ENCODE data around the gene ADAMTS2. TPM values are rescaled to one million over a fixed set of nuclear protein-coding genes. Genes with fewer than 3 reads are reported as not detected.
"Not testable (repeated sequence)": the region's sequence is repeated elsewhere in the genome, so short reads cannot be mapped to it uniquely, and the experiment has no call there.

The ADAMTS2 gene
- polyA plus RNA-seq, 1 donor = 5.9 TPM

DNA sequence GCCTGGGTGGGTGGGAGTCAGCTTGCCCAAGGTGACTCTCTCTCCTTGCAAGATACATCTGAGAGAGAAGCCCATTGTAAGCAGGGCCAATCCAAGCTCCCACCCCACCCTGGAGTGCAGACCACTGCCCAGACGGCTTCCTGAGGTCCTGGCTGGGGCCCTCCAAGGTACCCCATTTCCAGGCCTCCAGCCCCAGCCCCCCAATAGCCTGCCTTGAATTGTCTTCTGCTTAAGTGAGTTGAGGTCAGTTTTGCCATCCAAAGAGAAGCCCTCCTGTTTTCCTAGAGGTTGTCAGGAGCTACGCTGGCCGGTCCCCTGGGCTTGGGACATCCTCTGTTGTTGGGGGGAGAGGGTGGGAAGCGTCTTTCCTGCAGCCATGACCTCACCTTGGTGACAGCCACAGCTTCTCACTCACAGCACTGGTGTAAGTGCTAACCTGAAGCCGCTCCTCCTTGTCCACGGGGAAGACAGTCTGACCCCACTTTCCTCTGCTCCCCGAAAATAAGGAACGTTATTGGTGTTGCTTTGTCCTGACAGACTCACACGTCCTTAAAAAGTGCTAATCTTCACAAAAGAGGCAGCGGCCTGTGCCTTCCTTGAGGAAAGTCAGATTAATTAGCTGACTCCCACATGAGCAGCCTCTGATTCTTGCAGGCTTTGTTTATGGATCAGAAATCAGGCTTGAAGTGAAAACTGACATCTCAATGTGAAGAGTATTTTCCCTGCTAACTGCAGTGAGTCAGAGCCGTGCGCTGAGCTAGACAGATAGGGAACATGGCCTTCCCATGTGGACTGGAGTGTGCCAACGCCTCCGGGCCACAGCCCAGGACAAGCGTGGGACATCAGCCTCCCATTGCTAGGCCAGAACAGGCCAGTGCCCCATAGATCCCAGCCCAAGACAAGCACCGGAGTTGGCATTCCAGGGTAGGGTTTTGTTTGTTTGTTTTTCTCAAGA is 52.3 kb downstream of the ADAMTS2 start:
- H3K27me3 ChIP-seq (ENCODE audit: control insufficient read depth, insufficient read depth, low read length) = no peaks in the 10 kb centered on the region
- no CpG with 5 or more reads among the region's 16 CpGs for WGBS (ENCODE audit: insufficient coverage, low lambda C conversion rate)
- DNase-seq = no peak

DNA sequence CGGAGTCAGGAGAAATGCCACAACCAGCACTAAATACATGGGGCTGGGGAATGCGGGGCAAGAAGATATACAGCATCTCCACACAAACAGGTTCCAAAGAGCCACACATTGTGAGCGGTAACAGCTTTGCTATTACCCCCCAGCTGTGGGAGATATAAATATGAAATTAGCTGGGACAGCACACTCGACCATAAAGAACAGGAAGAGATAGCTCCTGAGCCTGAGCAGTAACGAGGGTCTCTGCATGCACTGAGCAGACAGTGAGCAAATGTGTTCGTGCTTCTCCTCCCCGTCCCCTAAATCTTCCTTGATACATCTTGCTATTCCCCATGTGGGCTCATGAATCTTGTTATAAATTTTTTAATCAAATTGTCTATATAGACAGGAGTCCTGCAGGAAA is 53.1 kb downstream of the ADAMTS2 start:
- Histone ChIP-seq H3K27ac (ENCODE audit: low read length) (no peak overlapping the region), H3K27me3 (ENCODE audit: control insufficient read depth, insufficient read depth, low read length) (no peaks in the 10 kb centered on the region), H3K36me3 (ENCODE audit: control insufficient read depth, insufficient read depth, low read length) (no peaks in the 10 kb centered on the region), H3K9me3 (ENCODE audit: control insufficient read depth, low read depth, low read length) (no peaks in the 10 kb centered on the region), H3K4me3 (ENCODE audit: low read length) (no peak overlapping the region), H3K4me1 (ENCODE audit: control insufficient read depth, insufficient read depth, low read length) (no peaks in the 10 kb centered on the region)
- WGBS (ENCODE audit: insufficient coverage, low lambda C conversion rate) = no CpG with 5 or more reads among the region's 7 CpGs
- no peak for DNase-seq

More for the DNA sequence above, 52.3 kb downstream of the ADAMTS2 start:
- no peaks in the 10 kb centered on the region for H3K36me3 ChIP-seq (ENCODE audit: control insufficient read depth, insufficient read depth, low read length)
- no peaks in the 10 kb centered on the region for H3K9me3 ChIP-seq (ENCODE audit: control insufficient read depth, low read depth, low read length)
- H3K4me1 ChIP-seq (ENCODE audit: control insufficient read depth, insufficient read depth, low read length) = no peaks in the 10 kb centered on the region
- H3K27ac ChIP-seq (ENCODE audit: low read length) = no peak overlapping the region
- H3K4me3 ChIP-seq (ENCODE audit: low read length) = no peak overlapping the region

DNA sequence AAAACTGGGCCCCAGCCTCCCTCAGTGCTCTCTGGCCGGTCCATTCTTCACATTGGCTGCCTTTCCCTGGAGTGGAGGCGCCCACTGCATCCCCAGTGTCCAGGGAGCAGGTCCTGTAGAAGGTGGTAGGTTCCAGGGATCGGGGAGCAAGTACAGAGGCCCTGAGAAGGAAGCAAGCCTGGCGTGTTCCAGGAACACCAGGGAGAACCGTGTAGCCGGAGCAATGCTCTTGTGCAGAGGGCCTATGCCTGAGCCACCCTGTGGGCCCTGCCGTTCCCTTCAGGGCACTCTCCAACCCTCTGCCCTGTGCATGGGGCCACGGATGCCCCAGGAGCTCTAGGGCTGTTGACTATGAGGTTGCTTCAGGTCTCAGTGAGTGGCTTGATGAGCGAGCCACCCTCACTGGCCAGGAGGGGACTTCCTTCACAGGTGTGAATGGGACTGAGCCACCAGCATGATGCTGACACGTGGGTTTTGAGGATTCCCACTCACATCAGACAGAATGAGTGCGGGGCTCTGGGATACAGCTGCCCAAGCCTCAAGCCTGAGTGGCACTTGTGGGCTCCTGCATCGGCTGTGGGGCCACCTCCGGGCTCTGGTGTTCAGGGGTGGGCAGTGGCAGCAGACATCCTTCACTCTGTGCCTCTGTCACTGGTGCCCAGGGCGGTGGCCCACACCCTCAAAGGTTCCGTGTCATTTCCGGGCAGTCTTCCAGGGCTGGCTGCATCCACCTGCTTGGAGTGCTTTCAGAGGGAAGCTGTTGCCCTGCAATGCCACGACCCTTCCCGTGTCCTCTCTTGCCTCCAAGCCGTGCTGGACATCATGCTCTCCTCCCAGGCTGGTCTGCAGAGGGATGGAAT is 54.4 kb downstream of the ADAMTS2 start:
- no peaks in the 10 kb centered on the region for H3K4me1 ChIP-seq (ENCODE audit: control insufficient read depth, insufficient read depth, low read length)
- no peak overlapping the region for H3K27ac ChIP-seq (ENCODE audit: low read length)
- H3K27me3 ChIP-seq (ENCODE audit: control insufficient read depth, insufficient read depth, low read length) = no peaks in the 10 kb centered on the region
- no peaks in the 10 kb centered on the region for H3K36me3 ChIP-seq (ENCODE audit: control insufficient read depth, insufficient read depth, low read length)
- no peak for DNase-seq
- no peaks in the 10 kb centered on the region for H3K9me3 ChIP-seq (ENCODE audit: control insufficient read depth, low read depth, low read length)
- no peak overlapping the region for H3K4me3 ChIP-seq (ENCODE audit: low read length)
- no CpG with 5 or more reads among the region's 19 CpGs for WGBS (ENCODE audit: insufficient coverage, low lambda C conversion rate)

DNA sequence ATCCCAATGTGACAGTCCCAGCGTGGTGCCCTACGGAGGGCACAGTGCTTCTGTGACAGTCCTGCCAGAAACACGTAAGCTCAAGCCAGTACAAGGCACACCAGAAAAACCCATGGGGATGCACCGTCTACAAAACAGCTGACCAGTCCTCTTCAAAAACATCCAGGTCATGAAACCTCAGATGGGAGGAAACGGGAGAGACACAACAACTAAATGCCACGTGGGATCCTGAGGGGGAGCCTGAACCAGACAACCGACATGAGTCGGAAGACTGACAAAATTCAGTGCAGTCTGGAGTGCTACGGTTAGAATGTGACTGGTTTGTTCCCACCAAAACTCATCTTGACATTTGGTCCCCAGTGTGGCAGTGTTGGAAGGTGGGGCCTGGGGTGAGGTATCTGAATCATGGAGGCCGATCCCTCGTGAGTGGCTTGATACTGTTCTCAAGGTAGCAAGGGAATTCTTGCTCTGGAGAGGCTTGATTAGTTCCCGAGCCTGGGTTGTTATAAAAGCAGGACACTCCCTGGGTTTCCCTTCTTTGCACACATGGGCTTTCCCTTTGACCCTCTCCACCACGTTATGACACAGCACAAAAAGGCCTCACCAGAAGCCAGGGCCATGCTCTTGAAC is 55.4 kb downstream of the ADAMTS2 start:
- no CpG with 5 or more reads among the region's 13 CpGs for WGBS (ENCODE audit: insufficient coverage, low lambda C conversion rate)
- no peak for DNase-seq
- Histone ChIP-seq H3K27me3 (ENCODE audit: control insufficient read depth, insufficient read depth, low read length) (no peaks in the 10 kb centered on the region), H3K9me3 (ENCODE audit: control insufficient read depth, low read depth, low read length) (no peaks in the 10 kb centered on the region), H3K4me3 (ENCODE audit: low read length) (no peak overlapping the region), H3K4me1 (ENCODE audit: control insufficient read depth, insufficient read depth, low read length) (no peaks in the 10 kb centered on the region), H3K27ac (ENCODE audit: low read length) (no peak overlapping the region), H3K36me3 (ENCODE audit: control insufficient read depth, insufficient read depth, low read length) (no peaks in the 10 kb centered on the region)

DNA sequence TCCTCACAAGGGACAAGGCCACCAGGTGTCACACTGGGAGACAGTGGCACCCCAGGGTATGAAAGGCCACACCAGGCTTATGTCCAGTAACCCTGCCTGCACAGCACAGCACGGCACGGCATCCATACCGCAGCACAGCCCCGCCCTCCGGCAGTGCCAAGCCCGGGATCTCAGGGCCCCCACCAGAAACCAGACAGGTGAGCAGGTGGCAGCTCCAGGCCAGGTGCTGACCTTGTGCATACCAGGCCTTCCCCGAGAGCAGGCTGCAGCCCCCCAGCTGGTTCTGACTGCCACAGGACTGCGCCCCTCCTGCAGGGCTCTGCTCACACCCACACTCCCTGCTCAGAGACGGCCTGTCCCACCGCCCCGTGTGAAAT is 56.5 kb downstream of the ADAMTS2 start:
- DNase-seq = no peak
- no peak overlapping the region for H3K27ac ChIP-seq (ENCODE audit: low read length)

DNA sequence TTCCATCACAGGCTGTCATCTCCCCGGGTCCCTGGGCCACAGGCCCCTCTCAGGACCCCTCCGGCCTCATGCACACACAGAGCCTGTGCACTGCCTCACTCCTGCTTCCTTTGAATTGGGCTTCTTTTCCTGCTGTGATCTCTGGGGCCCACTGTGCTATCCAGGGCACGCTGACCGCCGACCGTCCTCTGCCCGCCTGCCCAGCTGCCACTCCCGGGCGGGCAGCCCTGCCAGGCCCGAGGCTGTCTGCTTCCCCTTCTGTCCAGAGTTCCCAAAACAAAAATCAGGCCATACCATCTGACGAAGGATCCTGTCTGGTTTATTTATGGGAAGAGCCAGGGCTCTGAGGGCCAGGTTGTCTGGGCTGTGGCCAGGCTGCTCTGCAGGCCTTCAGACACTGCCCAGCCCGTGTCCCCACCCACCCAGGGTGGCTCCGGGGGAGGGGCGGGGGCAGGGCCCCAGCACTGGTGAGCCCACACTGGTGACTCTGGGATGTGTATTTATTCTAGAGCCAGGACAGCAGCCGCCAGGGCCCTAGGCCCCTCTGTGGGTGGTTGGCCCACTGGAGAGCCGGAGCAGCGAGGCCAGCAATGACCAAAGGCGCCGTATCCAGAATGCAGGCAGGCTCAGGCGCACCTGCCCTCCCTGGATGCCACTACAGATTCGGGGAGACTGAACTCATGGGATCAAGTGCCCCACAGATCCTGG is 57.0 kb downstream of the ADAMTS2 start:
- no peak overlapping the region for H3K27ac ChIP-seq (ENCODE audit: low read length)
- H3K9me3 ChIP-seq (ENCODE audit: control insufficient read depth, low read depth, low read length) = no peaks in the 10 kb centered on the region
- DNase-seq = no peak
- no peaks in the 10 kb centered on the region for H3K36me3 ChIP-seq (ENCODE audit: control insufficient read depth, insufficient read depth, low read length)
- no CpG with 5 or more reads among the region's 21 CpGs for WGBS (ENCODE audit: insufficient coverage, low lambda C conversion rate)
- H3K4me1 ChIP-seq (ENCODE audit: control insufficient read depth, insufficient read depth, low read length) = no peaks in the 10 kb centered on the region
- no peak overlapping the region for H3K4me3 ChIP-seq (ENCODE audit: low read length)
- no peaks in the 10 kb centered on the region for H3K27me3 ChIP-seq (ENCODE audit: control insufficient read depth, insufficient read depth, low read length)

More for the DNA sequence above, 56.5 kb downstream of the ADAMTS2 start:
- Histone ChIP-seq H3K9me3 (ENCODE audit: control insufficient read depth, low read depth, low read length) (no peaks in the 10 kb centered on the region), H3K27me3 (ENCODE audit: control insufficient read depth, insufficient read depth, low read length) (no peaks in the 10 kb centered on the region), H3K4me1 (ENCODE audit: control insufficient read depth, insufficient read depth, low read length) (no peaks in the 10 kb centered on the region), H3K36me3 (ENCODE audit: control insufficient read depth, insufficient read depth, low read length) (no peaks in the 10 kb centered on the region), H3K4me3 (ENCODE audit: low read length) (no peak overlapping the region)
- no CpG with 5 or more reads among the region's 11 CpGs for WGBS (ENCODE audit: insufficient coverage, low lambda C conversion rate)

DNA sequence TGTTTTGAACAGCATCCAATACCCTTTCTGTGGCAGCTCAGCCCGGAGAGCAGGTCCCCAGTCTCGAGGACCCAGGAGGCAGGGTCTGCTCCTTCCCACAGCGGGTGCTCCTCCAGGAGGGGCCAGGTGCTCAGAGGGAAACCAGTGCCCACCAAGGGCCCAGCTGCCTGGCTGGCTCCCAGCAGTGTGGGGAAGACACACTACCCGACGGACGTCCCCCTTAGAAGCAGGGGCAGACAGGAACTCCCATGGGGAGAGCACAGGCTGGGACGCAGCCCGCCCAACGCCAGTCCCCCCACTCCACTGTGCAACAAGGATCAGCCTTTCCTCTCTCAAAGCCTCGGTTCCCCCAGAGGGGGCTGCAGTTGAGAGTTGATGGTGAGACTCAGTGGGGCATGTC is 57.6 kb downstream of the ADAMTS2 start:
- Histone ChIP-seq H3K9me3 (ENCODE audit: control insufficient read depth, low read depth, low read length) (no peaks in the 10 kb centered on the region), H3K27ac (ENCODE audit: low read length) (no peak overlapping the region), H3K4me1 (ENCODE audit: control insufficient read depth, insufficient read depth, low read length) (no peaks in the 10 kb centered on the region), H3K4me3 (ENCODE audit: low read length) (no peak overlapping the region), H3K27me3 (ENCODE audit: control insufficient read depth, insufficient read depth, low read length) (no peaks in the 10 kb centered on the region), H3K36me3 (ENCODE audit: control insufficient read depth, insufficient read depth, low read length) (no peaks in the 10 kb centered on the region)
- DNase-seq = no peak
- WGBS (ENCODE audit: insufficient coverage, low lambda C conversion rate) = no CpG with 5 or more reads among the region's 10 CpGs

DNA sequence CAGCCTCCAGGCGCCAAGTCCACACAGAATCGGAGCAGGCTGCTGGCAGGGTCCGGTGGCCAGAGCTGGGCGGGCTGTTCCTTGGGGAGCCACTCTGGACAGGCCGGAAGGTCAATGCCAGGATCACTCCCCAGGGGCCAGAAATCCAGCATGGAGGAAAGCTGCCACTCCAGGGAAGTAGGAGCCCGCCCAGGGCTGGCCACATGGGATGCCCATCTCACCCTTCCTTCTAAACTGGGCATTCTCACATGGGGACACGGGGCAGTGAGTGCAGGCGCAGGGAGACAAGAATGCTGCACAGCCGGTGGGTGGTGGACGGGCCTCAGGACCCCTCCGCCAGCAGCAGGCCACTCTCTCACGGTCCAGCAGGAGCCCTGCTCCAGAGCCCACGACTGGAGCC is 58.2 kb downstream of the ADAMTS2 start:
- Histone ChIP-seq H3K9me3 (ENCODE audit: control insufficient read depth, low read depth, low read length) (no peaks in the 10 kb centered on the region), H3K4me1 (ENCODE audit: control insufficient read depth, insufficient read depth, low read length) (no peaks in the 10 kb centered on the region), H3K27ac (ENCODE audit: low read length) (no peak overlapping the region), H3K4me3 (ENCODE audit: low read length) (no peak overlapping the region), H3K27me3 (ENCODE audit: control insufficient read depth, insufficient read depth, low read length) (no peaks in the 10 kb centered on the region), H3K36me3 (ENCODE audit: control insufficient read depth, insufficient read depth, low read length) (no peaks in the 10 kb centered on the region)
- DNase-seq = no peak
- no CpG with 5 or more reads among the region's 13 CpGs for WGBS (ENCODE audit: insufficient coverage, low lambda C conversion rate)

DNA sequence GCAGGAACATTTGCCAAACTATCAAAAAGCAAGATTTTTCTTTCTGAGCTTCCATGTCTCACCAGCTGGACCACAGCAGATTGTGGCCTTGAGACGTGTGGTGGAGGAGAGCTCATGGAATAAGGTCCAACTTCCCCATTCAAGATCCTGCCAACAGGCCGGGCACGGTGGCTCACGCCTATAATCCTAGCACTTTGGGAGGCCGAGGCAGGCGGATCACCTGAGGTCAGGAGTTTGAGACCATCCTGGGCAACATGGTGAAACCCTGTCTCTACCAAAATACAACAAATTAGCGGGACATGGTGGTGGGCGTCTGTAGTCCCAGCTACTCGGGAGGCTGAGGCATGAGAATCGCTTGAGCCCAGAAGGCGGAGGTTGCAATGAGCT is 59.5 kb downstream of the ADAMTS2 start:
- not testable (repeated sequence) for H3K9me3 ChIP-seq (ENCODE audit: control insufficient read depth, low read depth, low read length); H3K36me3 ChIP-seq (ENCODE audit: control insufficient read depth, insufficient read depth, low read length); DNase-seq; H3K27ac ChIP-seq (ENCODE audit: low read length); H3K4me1 ChIP-seq (ENCODE audit: control insufficient read depth, insufficient read depth, low read length); H3K27me3 ChIP-seq (ENCODE audit: control insufficient read depth, insufficient read depth, low read length); H3K4me3 ChIP-seq (ENCODE audit: low read length)
- WGBS (ENCODE audit: insufficient coverage, low lambda C conversion rate) = no CpG with 5 or more reads among the region's 11 CpGs
